Right lobe of liver (tissue), 6 donors: Measurements from ENCODE around the gene MINDY3. TPM values are rescaled to one million over a fixed set of nuclear protein-coding genes. Genes with fewer than 3 reads are reported as not detected.
A peak's percentile ranks its signal among the peaks of the same experiment; 100 is the strongest.

ENCODE experiments used
- ATAC-seq, 4 donors: fragments of 200-7000 bp; cut with Tn5 transposase; one replicate each; pipeline ENCODE4 v1.9.1; 2020; ENCODE audit warnings: mild to moderate bottlenecking in 4 of 4, moderate library complexity in 4 of 4
- DNase-seq, 3 donors: peaks; one replicate each; pipeline ENCODE4 v3.0.0-alpha.2; 2020
- H3K27ac ChIP-seq, 3 donors: fragments of 200-600 bp; one replicate each; pipeline ENCODE4 v1.8.0; 2022
- H3K27me3 ChIP-seq, 2 donors: fragments of 200-600 bp; one replicate each; pipeline ENCODE4 v1.8.0; 2022
- H3K36me3 ChIP-seq, 4 donors: fragments of 200-600 bp; sonication (generic) in 1 of 4; one replicate each; pipeline versions ENCODE4 v1.5.1 to v1.8.0; 2017 to 2022; ENCODE audit warnings: control low read depth in 1 of 4
- H3K4me1 ChIP-seq, 4 donors: fragments of 200-600 bp; sonication (generic) in 1 of 4; one replicate each; pipeline versions ENCODE4 v1.5.1 to v1.8.0; 2017 to 2022; ENCODE audit warnings: control low read depth in 1 of 4
- H3K4me3 ChIP-seq, 3 donors: fragments of 200-600 bp; one replicate each; pipeline ENCODE4 v1.8.0; 2022
- H3K9me3 ChIP-seq, 4 donors: fragments of 200-600 bp; sonication (generic) in 1 of 4; one replicate each; pipeline versions ENCODE4 v1.5.1 to v1.8.0; 2017 to 2022; ENCODE audit warnings: control low read depth in 1 of 4
- CTCF ChIP-seq, 4 donors: fragments of 200-600 bp in 3 of 4; fragments of 450-650 bp in 1 of 4; IDR thresholded peaks; one replicate each; pipeline versions ENCODE4 v1.5.1 to v1.8.0; 2016 to 2022; ENCODE audit warnings: antibody characterized with exemption in 4 of 4, mild to moderate bottlenecking in 2 of 4
- POLR2A ChIP-seq: fragments of 450-650 bp; IDR thresholded peaks from one replicate; pipeline ENCODE4 v1.6.1; 2017; ENCODE audit warnings: antibody characterized with exemption, mild to moderate bottlenecking
- WGBS: methylation state at CpG from one replicate; pipeline ENCODE4 v1.1.6; 2018; ENCODE audit warnings: low coverage, low lambda C conversion rate; ENCODE audit not compliant: insufficient coverage; ENCODE audit errors: missing lambda C conversion rate; 5-methylcytosine and 5-hydroxymethylcytosine counted together
- intact Hi-C, 2 donors: fragments of 100-400 bp; cut with DNase I; formaldehyde crosslinking; loops; one replicate each; pipeline versions ENCODE4 v1.11.2 to v1.14.1; 2022
- total RNA-seq, 6 experiments: library from RNA; depleted of rRNA in 2 of 6; stranded (reverse); fragments of >200 nt in 2 of 6; fragmentation: NEBNext Ultra II Directional in 3 of 6; extraction: Animal tissue kit (Norgen Biotek cat#: 25700) in 3 of 6; gene quantifications; one replicate each; pipeline versions ENCODE4 v1.1.0 to v1.2.4, GENCODE V29; 2016 to 2023
- donor health status: DM: no; HTN: yes; CAD: no.
- donor health status: DM: no; HTN: no; CAD: no.
- donor health status: DM: no; HTN: no; CAD: no.
- donor health status: DM: no; HTN: yes; CAD: no.
- donor health status: DM: no; HTN: yes; CAD: no.

Gene MINDY3
- total RNA-seq, 6 experiments from 2014 or later, result 11.6 to 15.5 (median 12.4) TPM

- Histone ChIP-seq H3K4me1 (peaks cover 0 to 17% (median 0%) of the 10 kb centered on the region in 4 donors), H3K27me3 (no peaks in the 10 kb centered on the region), H3K9me3 (no peaks in the 10 kb centered on the region), H3K27ac (peak overlapping the region in 1 of 3 donors; percentile 20), H3K36me3 (no peaks in the 10 kb centered on the region), H3K4me3 (no peak overlapping the region)
- TF ChIP-seq CTCF (IDR thresholded peaks at IDR 0.05) (no peak), POLR2A (no peak)
- peak; percentile 67 to 92 (median 80) for ATAC-seq
- no peak for DNase-seq
- intact Hi-C loops, result no loop called here
- WGBS, result 23% methylated on average over 4 of the region's 4 CpGs
These were observed 23.5 kb downstream of the MINDY3 start for GRCh38 chr10:15836807-15837206.

GRCh38 chr10:15829495-15829894, 30.8 kb downstream of the MINDY3 start:
- no peaks in the 10 kb centered on the region for H3K9me3 ChIP-seq
- intact Hi-C loops, result no loop called here
- H3K27ac ChIP-seq, result no peak overlapping the region
- ATAC-seq (no peak), DNase-seq (no peak)
- no peaks in the 10 kb centered on the region for H3K27me3 ChIP-seq
- WGBS, result 82% methylated on average over 4 of the region's 4 CpGs
- TF ChIP-seq POLR2A, result no peak
- no peak for TF ChIP-seq CTCF (IDR thresholded peaks at IDR 0.05)
- H3K36me3 ChIP-seq, result peaks cover 0 to 5% (median 0%) of the 10 kb centered on the region in 4 donors
- no peak overlapping the region for H3K4me3 ChIP-seq
- no peaks in the 10 kb centered on the region for H3K4me1 ChIP-seq

- 67% methylated on average over 1 of the region's 1 CpG for WGBS
- no peaks in the 10 kb centered on the region for H3K4me1 ChIP-seq
- H3K9me3 ChIP-seq, result no peaks in the 10 kb centered on the region
- H3K27ac ChIP-seq, result no peak overlapping the region
- no peak overlapping the region for H3K4me3 ChIP-seq
- peak in 2 of 4 donors; percentile 28 to 34 for ATAC-seq
- peak; percentile 46 to 48 (median 46) for TF ChIP-seq CTCF (IDR thresholded peaks at IDR 0.05)
- TF ChIP-seq POLR2A, result no peak
- intact Hi-C loops, result no loop called here
- H3K36me3 ChIP-seq, result peaks cover 0 to 7% (median 3%) of the 10 kb centered on the region in 4 donors
- no peaks in the 10 kb centered on the region for H3K27me3 ChIP-seq
- DNase-seq, result no peak
These were observed 35.8 kb downstream of the MINDY3 start for GRCh38 chr10:15824498-15824897.

- no peak overlapping the region for H3K4me3 ChIP-seq
- intact Hi-C loops, result no loop called here
- ATAC-seq (no peak), DNase-seq (no peak)
- peaks cover 0 to 7% (median 0%) of the 10 kb centered on the region in 4 donors for H3K36me3 ChIP-seq
- H3K27me3 ChIP-seq, result no peaks in the 10 kb centered on the region
- no peaks in the 10 kb centered on the region for H3K9me3 ChIP-seq
- H3K27ac ChIP-seq, result no peak overlapping the region
- TF ChIP-seq CTCF (IDR thresholded peaks at IDR 0.05), result no peak
- TF ChIP-seq POLR2A, result no peak
- WGBS, result 85% methylated on average over 4 of the region's 4 CpGs
- peaks cover 0 to 8% (median 0%) of the 10 kb centered on the region in 4 donors for H3K4me1 ChIP-seq
These were observed 38.2 kb downstream of the MINDY3 start for GRCh38 chr10:15822131-15822530.
